Common myeloid progenitor, CD34-positive (primary cell): Measurements from ENCODE around the gene TAAR1.
"Not testable (repeated sequence)": the region's sequence is repeated elsewhere in the genome, so short reads cannot be mapped to it uniquely, and the experiment has no call there.

ENCODE experiments used
- CTCF ChIA-PET: fragments of 350-600 bp; sonication (Branson Sonifier 250); formaldehyde crosslinking; loops from one replicate; lab custom pipeline; 2021; ENCODE audit warnings: antibody characterized with exemption; lab: Charles Lee
- POLR2A ChIA-PET: fragments of 350-600 bp; sonication (Branson Sonifier 250); formaldehyde crosslinking; loops from one replicate; lab custom pipeline; 2021; ENCODE audit warnings: antibody characterized with exemption; lab: Charles Lee
- DNase-seq, 3 donors: peaks; one replicate each; pipeline versions ENCODE4 v3.0.0 to v3.0.0-alpha.2; 2013
- H3K27ac ChIP-seq, 2 experiments: 1 replicate in 1 of 2; 2 replicates in 1 of 2; pipeline ENCODE4 v1.7.0; 2013; ENCODE audit warnings: inconsistent platforms in 2 of 2, low read length in 2 of 2, mild to moderate bottlenecking in 2 of 2, low read depth in 1 of 2, moderate library complexity in 1 of 2; ENCODE audit not compliant: severe bottlenecking in 2 of 2, insufficient read depth in 1 of 2, poor library complexity in 1 of 2
- H3K27me3 ChIP-seq, 5 experiments: replicated peaks in 2 of 5; 1 replicate in 3 of 5; 2 replicates in 2 of 5; pipeline versions ENCODE4 v1.6.1 to v1.7.0; 2013; ENCODE audit warnings: low read length in 4 of 5, mild to moderate bottlenecking in 2 of 5, moderate library complexity in 2 of 5, inconsistent platforms in 1 of 5; ENCODE audit not compliant: insufficient read depth in 5 of 5, control insufficient read depth in 4 of 5
- H3K36me3 ChIP-seq, 4 experiments: 1 replicate in 2 of 4; 2 replicates in 2 of 4; pipeline versions ENCODE4 v1.6.1 to v1.7.0; 2013; ENCODE audit warnings: low read length in 3 of 4, control low read depth in 1 of 4, mild to moderate bottlenecking in 1 of 4; ENCODE audit not compliant: control insufficient read depth in 4 of 4, insufficient read depth in 4 of 4
- H3K4me1 ChIP-seq, 4 experiments: 1 replicate in 3 of 4; 2 replicates in 1 of 4; pipeline versions ENCODE4 v1.6.1 to v1.7.1; 2013; ENCODE audit warnings: low read length in 3 of 4, mild to moderate bottlenecking in 3 of 4, control low read depth in 1 of 4, inconsistent platforms in 1 of 4, moderate library complexity in 1 of 4; ENCODE audit not compliant: control insufficient read depth in 4 of 4, insufficient read depth in 4 of 4; ENCODE audit errors: control extremely low read depth in 1 of 4
- H3K4me3 ChIP-seq, 7 experiments: 1 replicate in 4 of 7; 2 replicates in 3 of 7; pipeline versions ENCODE4 v1.5.1 to v1.7.0; 2013; ENCODE audit warnings: mild to moderate bottlenecking in 7 of 7, low read length in 6 of 7, moderate library complexity in 6 of 7, inconsistent platforms in 2 of 7, low read depth in 2 of 7, control low read depth in 1 of 7; ENCODE audit not compliant: insufficient read depth in 4 of 7, control insufficient read depth in 1 of 7; ENCODE audit errors: extremely low read depth in 1 of 7
- H3K9me3 ChIP-seq, 5 experiments: 1 replicate in 4 of 5; 2 replicates in 1 of 5; pipeline versions ENCODE4 v1.6.1 to v1.7.1; 2013; ENCODE audit warnings: low read length in 4 of 5, mild to moderate bottlenecking in 2 of 5, inconsistent platforms in 1 of 5, low read depth in 1 of 5, moderate library complexity in 1 of 5; ENCODE audit not compliant: control insufficient read depth in 4 of 5, insufficient read depth in 2 of 5; ENCODE audit errors: control extremely low read depth in 1 of 5
- WGBS: methylation state at CpG from one replicate; pipeline ENCODE4 v1.1.5; 2013; ENCODE audit not compliant: insufficient coverage; 5-methylcytosine and 5-hydroxymethylcytosine counted together

Gene TAAR1

DNA sequence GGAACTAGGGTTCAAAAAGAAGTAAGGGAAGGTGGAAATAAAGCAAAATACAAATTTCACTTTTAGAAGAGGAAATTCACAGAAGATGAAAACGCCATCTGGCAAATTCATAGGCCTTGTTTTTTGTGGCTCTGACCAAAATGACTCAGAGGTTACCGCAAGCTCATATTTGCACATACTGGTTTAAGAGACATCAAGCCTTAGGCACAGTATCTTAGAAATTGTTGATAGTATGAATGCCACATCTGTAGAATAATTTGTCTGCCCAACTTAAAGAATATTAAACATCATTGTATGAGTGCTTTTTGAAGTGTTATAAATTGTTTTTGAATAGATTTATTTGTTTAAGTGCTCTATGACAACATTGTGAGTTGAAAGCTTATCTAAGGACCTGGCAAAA is 10.6 kb downstream of the TAAR1 start:
- WGBS: no CpG with 5 or more reads among the region's 2 CpGs
- no peaks in the 10 kb centered on the region for H3K27me3 ChIP-seq
- H3K4me3 ChIP-seq: no peak overlapping the region
- CTCF ChIA-PET: no interaction called here
- H3K9me3 ChIP-seq: peaks cover 0 to 1% (median 0%) of the 10 kb centered on the region in 5 experiments
- no peaks in the 10 kb centered on the region for H3K36me3 ChIP-seq
- peak in 2 of 3 donors; percentile 59 to 72 for DNase-seq
- no peaks in the 10 kb centered on the region for H3K4me1 ChIP-seq
- H3K27ac ChIP-seq: no peak overlapping the region
- POLR2A ChIA-PET: no interaction called here

- Histone ChIP-seq H3K27me3 (no peaks in the 10 kb centered on the region), H3K4me3 (no peak overlapping the region), H3K4me1 (no peaks in the 10 kb centered on the region), H3K27ac (no peak overlapping the region), H3K36me3 (no peaks in the 10 kb centered on the region), H3K9me3 (peaks cover 0 to 1% (median 0%) of the 10 kb centered on the region in 5 experiments)
- DNase-seq: peak in 2 of 3 donors; percentile 1
- POLR2A ChIA-PET: no interaction called here
- CTCF ChIA-PET: no interaction called here
- 80% methylated on average over 3 of the region's 3 CpGs for WGBS
Observed at GRCh38 chr6:132643547-132643946, 15.4 kb downstream of the TAAR1 start.

- H3K9me3 ChIP-seq, H3K4me1 ChIP-seq, H3K27ac ChIP-seq, DNase-seq, POLR2A ChIA-PET, H3K4me3 ChIP-seq, CTCF ChIA-PET, H3K36me3 ChIP-seq, H3K27me3 ChIP-seq: not testable (repeated sequence)
- no CpG with 5 or more reads among the region's 1 CpG for WGBS
Observed at GRCh38 chr6:132637135-132637534, 21.8 kb downstream of the TAAR1 start.

- H3K9me3 ChIP-seq, H3K4me1 ChIP-seq, H3K36me3 ChIP-seq, H3K27me3 ChIP-seq, DNase-seq, POLR2A ChIA-PET, H3K27ac ChIP-seq, H3K4me3 ChIP-seq: not testable (repeated sequence)
- CTCF ChIA-PET: interaction anchor here (1.3 kb wide), 1 partner anchor 11 kb away, joined by 4 read pairs; no protein-coding TSS in a partner anchor
- WGBS: 100% methylated on average over 3 of the region's 3 CpGs
Observed at GRCh38 chr6:132635906-132636305, 23.1 kb downstream of the TAAR1 start.

DNA sequence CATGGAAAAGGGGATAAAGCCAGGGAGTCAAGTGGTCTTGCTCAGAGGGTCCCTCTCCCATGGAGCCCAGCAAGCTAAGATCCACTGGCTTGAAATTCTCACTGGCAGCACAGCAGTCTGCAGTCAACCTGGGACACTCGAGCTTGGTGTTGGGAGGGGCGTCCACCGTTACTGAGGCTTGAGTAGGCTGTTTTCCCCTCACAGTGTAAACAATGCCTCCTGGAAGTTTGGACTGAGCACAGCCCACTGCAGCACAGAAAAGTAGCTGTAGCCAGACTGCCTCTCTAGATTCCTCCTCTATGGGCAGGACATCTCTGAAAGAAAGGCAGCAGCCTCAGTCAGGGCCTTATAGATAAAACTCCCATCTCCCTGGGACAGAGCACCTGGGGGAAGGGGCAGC is 23.7 kb downstream of the TAAR1 start:
- 89% methylated on average over 3 of the region's 3 CpGs for WGBS
- DNase-seq, H3K27me3 ChIP-seq, H3K36me3 ChIP-seq, H3K27ac ChIP-seq, POLR2A ChIA-PET, H3K9me3 ChIP-seq, H3K4me3 ChIP-seq, H3K4me1 ChIP-seq: not testable (repeated sequence)
- CTCF ChIA-PET: interaction anchor here (1.3 kb wide), 2 partner anchors 10 to 34 kb away, joined by 3 to 4 read pairs; no protein-coding TSS in a partner anchor

DNA sequence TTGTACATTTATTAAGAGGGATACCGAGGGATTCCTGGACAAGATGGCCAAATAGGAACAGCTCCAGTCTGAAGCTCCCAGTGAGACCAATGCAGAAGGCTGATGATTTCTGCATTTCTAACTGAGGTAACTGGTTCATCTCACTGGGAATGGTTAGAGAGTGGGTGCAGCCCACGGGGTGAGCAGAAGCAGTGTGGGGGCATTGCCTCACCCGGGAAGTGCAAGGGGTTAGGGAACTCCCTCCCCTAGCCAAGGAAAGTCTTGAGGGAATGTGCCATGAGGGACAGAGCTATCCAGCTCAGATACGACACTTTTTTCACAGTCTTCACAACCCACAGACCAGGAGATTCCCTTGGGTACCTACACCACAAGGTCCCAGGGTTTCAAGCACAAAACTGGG is 24.2 kb downstream of the TAAR1 start:
- Histone ChIP-seq H3K9me3 (peaks cover 0 to 3% (median 0%) of the 10 kb centered on the region in 5 experiments), H3K27me3 (no peaks in the 10 kb centered on the region), H3K36me3 (no peaks in the 10 kb centered on the region), H3K27ac (no peak overlapping the region), H3K4me3 (no peak overlapping the region), H3K4me1 (no peaks in the 10 kb centered on the region)
- POLR2A ChIA-PET: no interaction called here
- DNase-seq: no peak
- WGBS: 100% methylated on average over 3 of the region's 4 CpGs
- CTCF ChIA-PET: interaction anchor here (1.3 kb wide), 2 partner anchors 10 to 34 kb away, joined by 3 to 4 read pairs; no protein-coding TSS in a partner anchor

DNA sequence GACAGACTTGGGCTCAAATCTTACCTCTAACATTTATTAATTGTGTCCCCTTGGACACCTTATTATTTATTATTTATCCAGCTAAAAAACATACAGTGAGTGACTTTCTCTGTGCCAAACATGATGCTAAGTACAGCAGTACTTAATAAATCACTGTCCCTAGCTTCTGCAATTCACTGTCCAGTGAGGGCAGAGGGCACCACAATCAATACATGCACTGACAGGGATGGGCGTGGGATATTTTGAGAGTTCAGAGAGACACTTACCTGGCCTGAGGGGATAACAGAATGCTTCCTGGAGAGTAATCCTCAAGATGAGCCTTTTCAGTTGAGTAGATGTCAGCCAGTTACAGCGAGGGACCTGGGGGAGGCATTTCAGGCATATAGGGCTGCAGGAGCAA is 25.6 kb downstream of the TAAR1 start:
- POLR2A ChIA-PET: interaction anchor here (0.6 kb wide), 1 partner anchor 13 kb away, joined by 3 read pairs; no protein-coding TSS in a partner anchor
- DNase-seq: no peak
- H3K4me1 ChIP-seq: no peaks in the 10 kb centered on the region
- no peak overlapping the region for H3K27ac ChIP-seq
- no peaks in the 10 kb centered on the region for H3K36me3 ChIP-seq
- H3K9me3 ChIP-seq: peaks cover 0 to 3% (median 0%) of the 10 kb centered on the region in 5 experiments
- no peaks in the 10 kb centered on the region for H3K27me3 ChIP-seq
- CTCF ChIA-PET: interaction anchor here (0.8 kb wide), 1 partner anchor 82 kb away, joined by 3 read pairs; no protein-coding TSS in a partner anchor
- 100% methylated on average over 1 of the region's 2 CpGs for WGBS
- H3K4me3 ChIP-seq: no peak overlapping the region
